Panc1 (cell line): ENCODE results near the gene TOR1AIP2. TPM values are rescaled to one million over a fixed set of nuclear protein-coding genes. Genes with fewer than 3 reads are reported as not detected.

Source experiments
- ATAC-seq: fragments of 200-7000 bp; cut with Tn5 transposase; 2 replicates; pipeline ENCODE4 v1.9.1; 2020; ENCODE audit warnings: mild to moderate bottlenecking, moderate library complexity
- BruUV-seq: library from RNA; stranded (reverse); fragments of 400-500 nt; replicated peaks from 2 replicates; lab custom pipeline; 2021; lab: Mats Ljungman, UMichigan
- CTCF ChIA-PET: fragments of 300-600 bp; sonication (Branson Sonifier 250); formaldehyde crosslinking; loops from one replicate; lab custom pipeline; 2022; ENCODE audit warnings: antibody characterized with exemption; lab: Charles Lee
- POLR2A ChIA-PET: fragments of 300-600 bp; sonication (Branson Sonifier 250); formaldehyde crosslinking; loops from one replicate; lab custom pipeline; 2022; ENCODE audit warnings: antibody characterized with exemption; lab: Charles Lee
- DNase-seq: peaks from one replicate; pipeline ENCODE4 v3.0.0-alpha.2; 2010; ENCODE audit warnings: low read depth, low spot score
- H3K27ac ChIP-seq: 2 replicates; pipeline ENCODE4 v1.5.1; 2011; ENCODE audit warnings: mild to moderate bottlenecking, low read length, inconsistent platforms
- H3K27me3 ChIP-seq: fragments of 200-500 bp; sonication (Bioruptor generic); 2 replicates; pipeline ENCODE4 v1.6.0; 2014; ENCODE audit warnings: low read length, inconsistent platforms; ENCODE audit not compliant: control insufficient read depth, insufficient read depth
- H3K36me3 ChIP-seq: fragments of 200-500 bp; sonication (Bioruptor generic); 2 replicates; pipeline ENCODE4 v1.5.1; 2014; ENCODE audit warnings: inconsistent platforms, mild to moderate bottlenecking, low read length, moderate library complexity; ENCODE audit not compliant: control insufficient read depth, insufficient read depth
- H3K4me1 ChIP-seq: 2 replicates; pipeline ENCODE4 v1.5.1; 2011; ENCODE audit warnings: inconsistent platforms, mild to moderate bottlenecking, low read length, moderate library complexity; ENCODE audit not compliant: control insufficient read depth, insufficient read depth
- H3K4me3 ChIP-seq, 2 experiments: 2 replicates each; pipeline ENCODE4 v1.5.1; 2011 to 2012; ENCODE audit warnings: low read depth in 2 of 2, low read length in 2 of 2, mild to moderate bottlenecking in 2 of 2, inconsistent platforms in 1 of 2, moderate library complexity in 1 of 2
- H3K9me3 ChIP-seq: fragments of 200-500 bp; sonication (Bioruptor generic); 2 replicates; pipeline ENCODE4 v1.5.1; 2014; ENCODE audit warnings: low read depth, mild to moderate bottlenecking, inconsistent platforms, low read length, moderate library complexity; ENCODE audit not compliant: control insufficient read depth, insufficient read depth
- POLR2AphosphoS5 ChIP-seq: IDR thresholded peaks from 2 replicates; pipeline ENCODE4 v1.6.1; 2012; ENCODE audit warnings: mild to moderate bottlenecking, low read depth, low read length, moderate library complexity
- REST ChIP-seq, 2 experiments: IDR thresholded peaks; 2 replicates each; pipeline ENCODE4 v1.6.1; 2011 to 2012; ENCODE audit warnings: low read depth in 2 of 2, control low read depth in 1 of 2, low read length in 1 of 2, mild to moderate bottlenecking in 1 of 2, moderate library complexity in 1 of 2; ENCODE audit not compliant: insufficient read depth in 1 of 2
- SIN3A ChIP-seq: IDR thresholded peaks from 2 replicates; pipeline ENCODE4 v1.6.1; 2012; ENCODE audit warnings: low read depth, mild to moderate bottlenecking, low read length, moderate library complexity, borderline replicate concordance; ENCODE audit not compliant: insufficient read depth
- TCF7L2 ChIP-seq: IDR thresholded peaks from 2 replicates; pipeline ENCODE4 v1.6.1; 2011; ENCODE audit warnings: mild to moderate bottlenecking, low read depth, low read length, inconsistent platforms
- in situ Hi-C: cut with HindIII; loops from 2 replicates; pipeline ENCODE4 v1.10.0; 2016; ENCODE audit warnings: low sequenced_read_pairs, low pct_unique_long_range_greater_than_20kb
- intact Hi-C: fragments of 100-400 bp; cut with micrococcal nuclease; formaldehyde crosslinking; loops from one replicate; pipeline ENCODE4 v1.10.0; 2022; ENCODE audit not compliant: unreplicated experiment
- total RNA-seq: library from RNA; stranded (reverse); gene quantifications from one replicate; pipeline ENCODE4 v1.2.1, GENCODE V29; 2021; ENCODE audit not compliant: unreplicated experiment
- TF ChIP-seq, protein P1 (sequence below): fragments of 450-650 bp; IDR thresholded peaks from 2 replicates; pipeline ENCODE4 v1.5.1; 2017; ENCODE audit warnings: mild to moderate bottlenecking

The TOR1AIP2 gene
- total RNA-seq, 1 experiment from 2014 or later, result 94.9 TPM

- BruUV-seq, result no TSS peak
- no peak overlapping the region for H3K27ac ChIP-seq
- DNase-seq, result no peak
- intact Hi-C loops (no loop called here), in situ Hi-C loops (no loop called here)
- no peaks in the 10 kb centered on the region for H3K9me3 ChIP-seq
- no peak for ATAC-seq
- H3K4me3 ChIP-seq, result no peak overlapping the region
- no peaks in the 10 kb centered on the region for H3K27me3 ChIP-seq
- peaks cover 21% of the 10 kb centered on the region for H3K36me3 ChIP-seq
- H3K4me1 ChIP-seq, result no peaks in the 10 kb centered on the region
- CTCF ChIA-PET, result no interaction called here
- POLR2A ChIA-PET, result no interaction called here
- TF ChIP-seq REST (IDR thresholded peaks at IDR 0.05; ENCODE audit: insufficient read depth in 1 of 2, low read depth in 2 of 2, low read length in 1 of 2) (no peak), TCF7L2 (no peak), SIN3A (no peak), POLR2AphosphoS5 (no peak)
These were observed 12.2 kb downstream of the TOR1AIP2 start for GRCh38 chr1:179865377-179865776.

DNA sequence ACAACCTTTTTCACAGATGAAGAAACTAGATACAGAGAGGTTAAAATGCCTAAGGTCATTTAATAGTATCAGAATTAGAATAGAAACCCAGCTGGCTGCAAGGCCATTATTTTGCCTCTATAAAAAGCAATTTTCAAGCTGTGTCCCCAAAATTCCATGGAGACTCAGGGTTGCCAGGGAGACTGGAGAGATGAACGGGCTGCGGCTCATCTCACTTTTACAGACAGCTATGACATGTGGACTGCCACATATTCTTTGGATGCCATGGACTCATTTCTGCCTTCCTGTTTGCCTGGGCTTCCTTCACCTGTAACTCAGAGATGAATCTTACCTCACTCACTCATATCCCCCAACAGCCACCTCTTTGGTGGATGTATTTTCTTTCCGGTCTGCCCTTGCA, 17.0 kb downstream of the TOR1AIP2 start:
- ATAC-seq (no peak), DNase-seq (no peak)
- intact Hi-C loops (no loop called here), in situ Hi-C loops (no loop called here)
- Histone ChIP-seq H3K36me3 (peaks cover 16% of the 10 kb centered on the region), H3K27ac (no peak overlapping the region), H3K4me3 (no peak overlapping the region), H3K27me3 (no peaks in the 10 kb centered on the region), H3K4me1 (no peaks in the 10 kb centered on the region), H3K9me3 (no peaks in the 10 kb centered on the region)
- BruUV-seq, result no TSS peak
- ChIA-PET POLR2A (no interaction called here), CTCF (no interaction called here)
- TF ChIP-seq REST (IDR thresholded peaks at IDR 0.05; ENCODE audit: insufficient read depth in 1 of 2, low read depth in 2 of 2, low read length in 1 of 2) (no peak), SIN3A (no peak), POLR2AphosphoS5 (no peak), TCF7L2 (no peak)
- TF ChIP-seq, protein P1, sequence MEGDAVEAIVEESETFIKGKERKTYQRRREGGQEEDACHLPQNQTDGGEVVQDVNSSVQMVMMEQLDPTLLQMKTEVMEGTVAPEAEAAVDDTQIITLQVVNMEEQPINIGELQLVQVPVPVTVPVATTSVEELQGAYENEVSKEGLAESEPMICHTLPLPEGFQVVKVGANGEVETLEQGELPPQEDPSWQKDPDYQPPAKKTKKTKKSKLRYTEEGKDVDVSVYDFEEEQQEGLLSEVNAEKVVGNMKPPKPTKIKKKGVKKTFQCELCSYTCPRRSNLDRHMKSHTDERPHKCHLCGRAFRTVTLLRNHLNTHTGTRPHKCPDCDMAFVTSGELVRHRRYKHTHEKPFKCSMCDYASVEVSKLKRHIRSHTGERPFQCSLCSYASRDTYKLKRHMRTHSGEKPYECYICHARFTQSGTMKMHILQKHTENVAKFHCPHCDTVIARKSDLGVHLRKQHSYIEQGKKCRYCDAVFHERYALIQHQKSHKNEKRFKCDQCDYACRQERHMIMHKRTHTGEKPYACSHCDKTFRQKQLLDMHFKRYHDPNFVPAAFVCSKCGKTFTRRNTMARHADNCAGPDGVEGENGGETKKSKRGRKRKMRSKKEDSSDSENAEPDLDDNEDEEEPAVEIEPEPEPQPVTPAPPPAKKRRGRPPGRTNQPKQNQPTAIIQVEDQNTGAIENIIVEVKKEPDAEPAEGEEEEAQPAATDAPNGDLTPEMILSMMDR, result no peak
